GM19099 (cell line): ENCODE measurements around the gene TSR1.

Source experiments
- POLR2A ChIP-seq: IDR thresholded peaks from 3 replicates; pipeline ENCODE4 v1.6.1; 2011; ENCODE audit warnings: low read depth; ENCODE audit not compliant: insufficient read length; ENCODE audit errors: extremely low read depth

TSR1 gene

DNA sequence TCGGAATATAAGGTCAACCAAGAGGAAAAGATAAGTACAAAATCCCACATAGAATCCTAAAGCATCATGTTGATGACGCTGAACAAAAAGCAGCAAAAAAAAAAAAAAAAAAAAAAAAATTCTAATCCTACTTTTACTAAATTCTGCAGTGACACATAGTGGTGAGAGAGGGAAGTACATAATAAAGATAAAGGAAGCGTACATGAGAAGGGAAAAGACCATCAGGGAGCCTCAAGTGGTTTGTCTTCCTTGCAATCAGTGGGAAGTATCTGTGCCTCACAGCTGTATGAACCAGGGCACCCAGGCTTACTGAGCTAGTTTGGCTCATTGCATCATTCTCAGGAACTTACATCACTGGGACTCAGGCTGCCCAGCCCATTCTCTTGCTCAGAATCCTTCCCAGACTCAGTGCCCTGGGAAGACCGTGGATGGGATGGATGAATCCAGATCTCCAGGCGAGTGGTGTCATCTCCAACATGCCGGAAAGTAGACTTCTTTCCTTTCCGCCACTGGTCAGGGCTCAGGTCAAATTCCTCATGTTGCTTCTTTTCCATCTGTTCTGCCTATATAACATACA is 53.9 kb downstream of the TSR1 start:
- TF ChIP-seq POLR2A = no peak

DNA sequence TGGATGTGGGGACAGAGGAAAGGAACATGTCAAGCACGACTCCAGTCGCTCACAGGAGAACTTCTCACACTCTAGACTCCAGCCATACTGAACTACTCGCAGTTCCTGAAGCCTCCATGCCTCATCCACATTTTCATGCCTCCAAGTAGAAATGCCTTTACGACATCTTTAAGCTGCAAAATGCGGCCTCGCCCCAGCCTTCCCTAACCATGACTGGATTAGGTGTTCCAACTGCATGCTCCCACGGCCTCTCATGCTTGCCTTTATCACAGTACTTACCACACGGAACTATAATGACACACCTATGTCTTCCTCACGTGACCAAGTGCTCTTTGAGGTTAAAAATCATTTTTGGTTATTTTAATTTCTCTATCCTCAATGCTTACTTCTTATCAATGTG is 56.5 kb downstream of the TSR1 start:
- TF ChIP-seq POLR2A = no peak

DNA sequence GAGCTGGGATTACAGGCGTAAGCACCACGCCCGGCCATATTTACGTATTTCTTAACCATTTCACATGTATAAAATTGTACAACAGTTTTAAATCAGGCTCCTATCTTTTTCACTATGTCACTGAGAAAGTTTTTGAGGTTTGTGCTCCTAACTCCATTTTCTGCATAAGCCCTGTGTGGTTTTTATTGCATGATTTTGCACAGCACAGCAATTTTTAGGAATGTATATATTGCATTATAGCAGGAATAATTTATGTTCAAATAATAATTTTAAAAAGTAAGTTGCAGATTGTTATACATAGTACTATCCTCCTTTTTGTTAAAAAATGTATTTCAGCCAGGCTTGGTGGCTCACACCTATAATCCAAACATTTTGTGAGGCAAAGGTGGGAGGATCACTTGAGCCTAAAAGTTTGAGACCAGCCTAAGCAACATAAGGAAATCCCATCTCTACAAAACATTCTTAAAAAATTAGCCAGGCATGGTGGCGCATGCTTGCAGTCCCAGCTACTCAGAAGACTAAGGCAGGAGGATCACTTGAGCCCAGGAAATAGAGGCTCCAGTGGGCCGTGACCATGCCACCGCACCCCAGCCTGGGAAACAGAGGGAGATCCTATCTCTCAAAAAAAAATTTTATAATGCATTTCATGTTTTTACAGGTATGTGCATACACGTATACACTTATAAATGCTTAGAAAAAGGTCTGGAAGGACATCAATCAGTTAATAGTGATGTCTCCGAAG is 58.7 kb downstream of the TSR1 start:
- no peak for TF ChIP-seq POLR2A

DNA sequence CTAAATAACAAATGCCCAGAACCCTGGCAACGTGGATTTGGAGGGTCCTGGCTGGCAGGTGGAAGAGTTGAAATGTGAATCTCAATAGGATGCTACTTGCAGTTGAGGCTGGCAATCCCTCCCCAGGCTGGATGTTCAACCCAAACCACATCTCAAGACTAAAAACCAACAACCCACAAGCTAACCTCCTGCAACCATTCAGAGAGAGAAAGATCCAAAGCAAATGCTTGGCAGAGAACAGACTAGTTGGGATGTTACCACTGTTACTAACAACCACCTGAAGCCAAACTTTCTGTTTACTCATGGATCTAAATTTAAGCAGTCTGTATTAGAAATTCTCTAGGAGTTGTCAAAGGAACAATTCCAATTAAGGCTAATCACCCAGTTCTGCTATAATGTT is 60.5 kb downstream of the TSR1 start:
- no peak for TF ChIP-seq POLR2A

DNA sequence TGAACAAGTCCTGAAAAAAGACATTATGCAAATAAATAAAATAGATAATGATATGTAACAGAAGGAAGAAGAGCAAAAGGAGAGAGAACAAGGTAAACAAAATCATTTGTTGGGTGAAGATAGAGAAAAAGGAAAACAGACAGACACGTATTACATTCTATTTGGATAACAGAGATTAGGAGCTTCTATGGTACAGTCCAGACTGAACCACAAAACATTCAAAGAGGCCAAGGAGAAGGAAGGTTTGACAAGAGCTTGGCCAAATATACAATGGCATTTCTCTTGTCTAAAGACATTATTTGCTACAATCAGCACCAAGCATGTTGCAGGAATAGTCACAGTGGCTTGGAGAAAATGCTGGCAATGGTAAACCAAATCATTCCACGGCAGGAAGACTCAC is 61.8 kb downstream of the TSR1 start:
- no peak for TF ChIP-seq POLR2A
